IPS DF 6.9 (cell line): ENCODE measurements around the gene MAZ.

Experiments used
- DNase-seq: peaks from one replicate; pipeline ENCODE4 v3.0.0-alpha.2; 2013; ENCODE audit warnings: low read depth, low spot score
- H3K27ac ChIP-seq: one replicate; pipeline ENCODE4 v1.5.1; 2013; ENCODE audit warnings: low read length, control low read depth
- H3K27me3 ChIP-seq: 2 replicates; pipeline ENCODE4 v1.6.1; 2013; ENCODE audit warnings: mild to moderate bottlenecking, low read length; ENCODE audit not compliant: control insufficient read depth, insufficient read depth
- H3K36me3 ChIP-seq: 2 replicates; pipeline ENCODE4 v1.6.1; 2013; ENCODE audit warnings: low read length; ENCODE audit not compliant: control insufficient read depth, insufficient read depth
- H3K4me1 ChIP-seq: 2 replicates; pipeline ENCODE4 v1.6.1; 2013; ENCODE audit warnings: low read length; ENCODE audit not compliant: control insufficient read depth, insufficient read depth
- H3K4me3 ChIP-seq: 2 replicates; pipeline ENCODE4 v1.5.1; 2013; ENCODE audit warnings: mild to moderate bottlenecking, low read length
- H3K9me3 ChIP-seq: 2 replicates; pipeline ENCODE4 v1.6.1; 2013; ENCODE audit warnings: low read length, inconsistent platforms; ENCODE audit not compliant: control insufficient read depth, insufficient read depth
- WGBS: extraction: QIAGEN DNeasy Blood & Tissue Kit; methylation state at CpG from one replicate; pipeline ENCODE4 v1.1.7; 2013; ENCODE audit warnings: mixed read lengths, missing lambda C conversion rate; ENCODE audit not compliant: insufficient read length, insufficient coverage; 5-methylcytosine and 5-hydroxymethylcytosine counted together

Gene MAZ

DNA sequence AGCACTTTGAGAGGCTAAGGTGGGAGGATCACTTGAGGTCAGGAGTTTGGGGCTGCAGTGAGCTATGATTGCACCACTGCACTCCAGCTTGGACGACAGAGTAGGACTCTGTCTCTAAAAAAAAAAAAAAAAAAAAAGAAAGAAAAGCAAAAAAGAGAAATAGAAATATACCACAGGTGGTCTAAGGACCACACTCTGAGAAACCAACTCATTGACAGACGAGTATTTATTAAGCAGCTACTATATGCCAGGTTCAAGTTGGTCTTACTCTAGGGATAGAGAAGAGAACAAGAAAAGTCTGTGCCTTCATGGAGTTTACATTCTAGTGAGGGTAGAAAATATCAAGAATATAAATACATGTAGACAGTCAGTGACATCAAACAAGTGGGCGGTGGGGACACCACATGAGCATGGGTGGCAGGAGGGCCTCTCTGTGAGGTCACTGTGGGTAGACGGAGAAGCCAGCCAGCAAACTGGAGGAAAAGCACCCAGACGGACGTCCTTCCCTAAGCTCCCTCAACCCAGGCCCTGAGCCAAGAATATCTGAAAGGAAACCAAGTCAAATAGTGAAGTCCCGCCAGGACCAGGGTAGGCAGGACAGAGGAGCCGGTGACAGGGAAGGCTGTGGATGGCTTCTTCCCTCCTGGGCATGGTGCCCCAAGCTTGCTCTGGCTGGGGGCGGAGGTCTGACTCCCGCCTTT lies 52.0 kb downstream of the MAZ start:
- no peaks in the 10 kb centered on the region for H3K9me3 ChIP-seq
- H3K27me3 ChIP-seq: no peaks in the 10 kb centered on the region
- no peak overlapping the region for H3K27ac ChIP-seq
- H3K36me3 ChIP-seq: peaks cover 13% of the 10 kb centered on the region
- no peaks in the 10 kb centered on the region for H3K4me1 ChIP-seq
- H3K4me3 ChIP-seq: no peak overlapping the region
- DNase-seq: no peak
- WGBS: no CpG with 5 or more reads among the region's 10 CpGs

DNA sequence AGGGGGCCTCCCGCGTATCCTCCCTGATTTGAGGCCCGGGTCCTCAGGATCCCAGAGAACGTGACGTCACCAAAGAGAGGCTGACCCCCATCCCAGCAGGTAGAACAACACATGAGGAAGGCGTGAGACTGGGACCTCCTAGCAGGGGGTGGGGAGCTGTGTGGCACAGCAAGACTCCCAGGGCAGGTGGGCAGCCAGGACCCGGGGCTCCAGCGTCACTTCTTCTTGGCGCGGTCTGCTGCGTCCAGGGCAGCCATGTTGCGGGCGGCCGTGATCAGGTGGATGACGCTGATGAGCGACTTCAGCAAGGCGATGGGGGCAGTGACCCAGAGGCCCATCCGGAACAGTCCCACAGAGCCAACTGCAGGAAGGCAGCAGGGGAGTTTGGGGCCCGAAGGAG lies 52.6 kb downstream of the MAZ start:
- no peak for DNase-seq
- H3K27me3 ChIP-seq: no peaks in the 10 kb centered on the region
- WGBS: no CpG with 5 or more reads among the region's 19 CpGs
- peaks cover 3% of the 10 kb centered on the region; the same call in 1 of the 2 replicates for H3K4me1 ChIP-seq
- peaks cover 13% of the 10 kb centered on the region for H3K36me3 ChIP-seq
- no peaks in the 10 kb centered on the region for H3K9me3 ChIP-seq
- no peak overlapping the region for H3K27ac ChIP-seq
- no peak overlapping the region for H3K4me3 ChIP-seq

DNA sequence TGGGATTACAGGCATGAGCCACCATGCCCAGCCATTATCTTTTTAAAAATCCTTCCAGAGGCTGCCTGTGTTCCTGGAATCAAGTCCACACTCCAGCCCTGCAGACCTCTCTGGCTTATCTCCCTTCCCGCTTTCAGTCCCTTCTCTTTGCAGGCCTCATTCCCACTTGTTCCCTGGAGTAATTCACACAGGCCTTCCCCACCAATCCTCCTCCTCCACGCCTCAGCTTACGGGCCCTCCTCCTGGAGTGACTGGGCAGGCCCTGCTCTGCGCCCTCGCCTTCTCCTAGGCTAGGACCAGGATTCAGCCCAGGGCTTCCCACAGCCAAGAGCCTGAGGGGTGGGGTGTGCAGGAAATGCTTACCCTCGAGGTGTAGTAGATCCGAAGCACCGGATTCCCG lies 53.9 kb downstream of the MAZ start:
- peaks cover 3% of the 10 kb centered on the region; the same call in 1 of the 2 replicates for H3K4me1 ChIP-seq
- no CpG with 5 or more reads among the region's 9 CpGs for WGBS
- no peak for DNase-seq
- no peaks in the 10 kb centered on the region for H3K27me3 ChIP-seq
- no peaks in the 10 kb centered on the region for H3K9me3 ChIP-seq
- peaks cover 13% of the 10 kb centered on the region for H3K36me3 ChIP-seq
- H3K4me3 ChIP-seq: no peak overlapping the region
- H3K27ac ChIP-seq: no peak overlapping the region
